GM21529 (cell line): ENCODE data around the gene PROX1.

Source experiments
- ATAC-seq: cut with Tn5 transposase; IDR thresholded peaks from one replicate; pipeline ENCODE4 v1.9.1; 2021; ENCODE audit not compliant: unreplicated experiment

PROX1 gene

DNA sequence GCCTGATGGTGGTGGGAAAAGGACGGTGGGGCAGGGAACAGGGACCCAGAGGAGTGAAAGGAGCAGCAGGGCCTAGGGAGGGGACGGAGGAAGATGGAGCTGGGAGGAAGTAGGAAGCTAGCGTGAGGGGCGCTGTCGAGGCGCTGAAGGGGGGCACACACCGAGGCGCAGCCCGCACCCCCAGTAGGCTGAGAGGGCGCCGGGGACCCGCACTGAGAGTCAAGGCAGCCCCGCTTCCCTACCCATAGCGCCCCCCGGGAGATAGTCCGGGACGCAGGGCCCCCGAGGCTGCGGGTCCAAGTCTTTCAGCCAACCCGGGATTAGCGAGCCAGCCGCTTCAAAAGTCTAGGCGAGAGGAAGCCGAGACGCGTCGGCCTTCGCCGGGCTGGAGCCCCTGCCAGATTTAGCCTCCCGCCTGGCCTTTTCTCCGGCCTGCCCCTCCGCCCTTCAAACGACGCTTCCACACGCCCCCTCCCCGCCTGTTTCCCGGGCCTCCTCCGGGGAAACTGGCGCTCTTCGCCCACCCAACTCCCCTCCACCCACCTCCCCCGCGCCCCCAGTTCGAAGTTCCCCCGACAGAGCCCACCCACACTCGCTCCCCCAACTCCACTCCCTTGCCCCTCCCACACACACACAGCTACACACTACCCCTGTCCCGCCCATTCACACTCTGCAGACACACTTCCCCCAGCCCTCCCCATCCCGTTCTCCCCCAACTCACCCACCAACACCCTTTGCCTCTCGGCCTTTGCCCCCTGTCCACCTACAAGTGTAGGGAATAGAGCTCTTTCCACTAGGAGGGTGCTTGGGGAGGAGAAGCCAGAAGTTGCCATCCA, 7.8 kb upstream of the PROX1 start:
- no peak for ATAC-seq

DNA sequence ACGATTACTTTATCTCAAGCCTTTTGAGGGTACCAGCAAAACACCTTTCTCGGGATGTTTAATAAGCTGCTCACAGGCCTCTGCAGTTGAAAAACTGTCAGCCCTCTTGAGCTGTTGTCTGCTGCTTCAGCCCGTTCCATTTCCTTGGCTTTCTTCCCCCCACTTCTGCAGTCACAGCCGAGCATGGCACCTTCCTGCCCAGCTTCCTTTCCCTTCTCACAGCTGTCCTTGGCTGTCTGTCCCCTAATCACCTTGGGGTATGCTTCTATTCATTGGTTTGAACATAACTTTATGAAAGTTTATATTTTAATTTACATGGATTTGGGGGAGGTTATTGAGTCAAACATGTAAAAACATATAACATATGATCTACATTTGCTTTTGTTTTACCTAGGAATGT, 6.9 kb upstream of the PROX1 start:
- ATAC-seq, result no peak

DNA sequence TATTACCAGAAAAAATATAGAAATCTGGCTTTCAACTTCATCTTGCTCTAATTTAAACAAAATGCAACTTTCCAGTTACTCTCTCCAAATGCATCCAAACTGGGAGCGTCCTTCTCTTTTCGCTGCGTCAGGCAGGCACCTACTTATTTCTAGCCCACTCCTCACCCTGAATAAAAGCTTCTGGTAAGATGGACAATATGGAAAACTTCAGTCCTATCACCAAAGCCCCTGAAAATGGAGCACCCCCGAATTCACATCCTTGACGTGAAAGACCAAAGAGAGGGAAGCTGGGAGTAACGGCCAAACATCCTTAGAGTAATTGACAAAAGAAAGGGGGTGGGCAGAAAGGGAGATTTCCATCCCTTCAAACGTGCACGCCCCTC, 5.5 kb upstream of the PROX1 start:
- no peak for ATAC-seq

DNA sequence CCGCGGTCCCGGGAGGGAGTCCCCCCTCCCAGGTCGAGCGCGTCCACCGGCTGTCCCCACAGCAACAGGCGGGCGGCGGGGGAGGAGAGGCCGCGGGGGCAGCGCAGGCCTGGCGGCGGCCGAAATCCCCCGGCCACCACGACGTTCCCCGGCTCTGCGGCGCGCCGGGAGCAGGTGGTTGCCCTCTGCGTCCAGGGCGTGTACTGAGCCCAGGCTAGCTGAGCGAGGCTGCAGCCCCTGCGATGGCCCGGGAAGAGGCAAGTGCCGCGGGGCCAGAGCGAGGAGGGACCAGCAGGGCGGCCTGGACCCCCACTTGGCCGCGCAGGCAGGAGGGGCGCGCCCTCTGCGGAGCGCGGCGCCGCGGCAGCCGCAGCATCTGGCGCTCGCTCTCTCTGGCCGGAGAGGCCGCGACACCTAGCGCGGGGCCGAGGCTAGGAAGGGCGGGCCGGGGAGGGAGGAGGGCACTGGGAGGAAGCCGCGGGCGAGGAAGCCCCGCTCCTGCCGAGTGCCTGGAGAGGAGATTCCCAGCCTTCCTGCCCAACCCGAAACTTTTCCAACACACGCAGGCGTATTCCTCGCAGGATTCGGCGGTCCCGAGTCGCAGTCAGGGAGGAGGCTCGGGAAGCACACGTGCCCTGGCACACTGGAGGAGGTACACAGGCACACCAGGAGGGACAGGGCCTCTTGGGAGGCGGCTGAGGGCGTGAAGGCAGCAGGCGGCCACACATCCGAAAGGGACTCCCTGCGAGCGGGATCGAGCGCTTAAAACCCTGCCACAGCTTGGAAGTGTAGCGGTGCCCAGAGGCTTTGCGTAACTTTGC, 4.9 kb upstream of the PROX1 start:
- ATAC-seq, result no peak

DNA sequence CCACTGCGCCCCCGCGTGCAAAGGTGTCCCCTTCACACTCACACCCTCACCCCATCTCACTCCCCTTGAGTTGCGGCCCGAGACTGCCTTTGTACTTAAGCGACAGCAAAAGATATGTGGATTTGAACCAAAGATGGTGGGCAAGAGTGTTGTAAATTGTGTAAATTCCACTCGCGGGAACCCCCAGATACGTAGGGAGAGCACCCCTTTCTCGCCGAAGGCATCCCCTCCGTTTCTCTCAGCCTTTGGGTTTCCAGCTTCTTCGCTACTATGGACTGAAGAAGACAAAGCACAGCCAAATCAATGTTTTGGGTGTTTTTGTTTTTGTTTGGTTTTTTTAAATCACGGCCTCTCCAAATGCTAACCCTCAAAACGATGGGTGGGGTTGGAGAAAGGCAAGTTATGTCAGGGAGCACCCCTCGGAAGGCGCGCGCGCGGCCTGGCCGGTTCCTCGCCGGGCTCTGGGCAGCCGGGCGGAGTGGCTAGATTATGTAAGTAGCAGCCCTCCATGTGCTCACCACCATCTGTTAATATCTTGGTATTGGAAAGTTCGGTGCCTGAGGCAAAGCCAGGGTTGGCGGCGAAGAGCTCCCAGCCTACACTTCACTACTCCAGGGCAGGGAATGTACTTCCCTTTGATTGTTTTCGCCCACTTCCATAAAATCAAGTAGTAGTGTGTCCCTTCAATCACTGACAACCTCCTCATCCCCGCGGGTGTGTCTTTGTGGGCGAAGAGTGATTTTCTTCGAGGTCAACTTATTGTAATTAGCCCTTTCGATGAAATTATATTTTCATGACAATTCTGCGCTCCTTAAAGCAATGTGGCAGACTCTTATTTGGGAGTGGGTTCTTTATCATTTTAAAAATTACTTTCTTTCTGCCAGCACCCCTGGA, 4.0 kb upstream of the PROX1 start:
- no peak for ATAC-seq

DNA sequence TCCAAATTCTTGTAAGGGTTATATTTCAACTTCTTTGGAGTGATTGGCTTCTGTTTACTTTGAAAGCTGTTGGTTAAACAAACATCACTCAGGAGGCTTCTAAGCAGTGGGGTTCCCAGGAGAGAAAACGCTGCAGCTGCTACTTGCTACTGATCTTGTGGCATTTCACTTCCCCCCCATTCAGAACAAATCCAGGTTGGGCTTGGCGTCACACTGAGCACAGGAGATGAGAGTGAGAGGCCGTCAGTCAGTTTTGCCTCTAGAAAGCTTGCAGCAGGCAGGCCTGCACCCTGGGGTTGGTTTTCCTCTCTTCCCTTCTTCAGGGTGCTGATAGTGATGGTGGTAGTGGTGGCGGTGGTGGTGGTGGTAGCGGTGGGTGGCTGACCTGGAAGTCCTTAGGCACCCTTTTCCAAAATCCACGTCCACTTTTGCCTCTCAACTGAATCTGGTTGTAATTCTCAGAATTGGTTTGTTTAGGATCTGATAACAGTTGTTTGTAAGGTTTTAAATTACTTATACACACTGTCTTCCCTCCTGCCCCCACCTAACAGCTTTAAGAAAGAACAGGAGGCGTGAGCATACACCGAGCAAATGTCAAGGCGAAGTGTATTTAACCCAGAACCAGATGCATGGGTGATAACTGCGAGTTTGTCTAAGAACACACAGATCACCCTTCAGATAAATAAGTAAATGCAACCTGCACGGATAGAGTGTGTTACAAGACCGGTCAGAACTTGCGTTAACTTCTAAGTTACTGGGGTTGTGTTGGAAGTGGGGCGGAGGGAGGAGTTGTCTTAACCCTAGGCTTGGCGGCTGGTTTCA, 3.2 kb upstream of the PROX1 start:
- no peak for ATAC-seq

DNA sequence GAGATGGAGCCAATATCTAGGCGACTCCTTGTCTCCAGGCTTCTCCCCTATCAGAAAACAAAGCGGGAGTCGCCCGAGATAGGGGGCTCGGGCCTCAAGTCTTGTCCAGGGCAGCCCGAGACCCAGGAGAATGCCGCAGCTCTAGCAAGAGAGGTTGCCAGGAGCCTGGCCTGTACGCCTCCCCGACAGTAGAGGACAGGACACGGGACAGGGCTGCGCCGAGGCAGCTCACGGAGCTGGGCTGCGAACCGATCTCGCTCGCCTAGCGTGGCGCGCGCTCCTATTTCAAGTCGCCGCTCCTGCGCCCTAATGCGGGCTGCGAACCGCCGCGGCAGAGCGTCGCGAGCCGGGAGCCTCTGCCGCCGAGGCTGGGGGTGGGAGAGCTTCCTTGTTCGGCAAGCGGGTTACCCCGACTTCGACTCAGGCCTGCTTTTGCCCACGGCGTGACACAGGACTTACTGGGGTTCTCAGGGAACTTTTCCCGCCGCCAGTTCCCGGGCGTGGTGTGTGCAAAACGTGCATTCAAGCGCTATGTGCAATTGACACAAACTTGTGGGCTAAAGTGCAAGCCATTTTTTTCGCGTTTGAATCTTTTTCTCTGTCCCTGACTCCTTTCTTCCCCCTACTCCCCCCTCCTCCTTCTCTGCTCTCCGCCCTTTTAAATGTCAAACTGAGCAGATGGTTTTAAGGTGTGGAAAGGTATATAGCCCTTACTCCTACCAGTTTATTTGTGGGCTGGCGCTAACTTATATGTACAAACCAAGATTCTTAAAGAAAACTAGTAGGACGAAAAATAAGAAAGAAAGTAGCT, 2.4 kb upstream of the PROX1 start:
- no peak for ATAC-seq

DNA sequence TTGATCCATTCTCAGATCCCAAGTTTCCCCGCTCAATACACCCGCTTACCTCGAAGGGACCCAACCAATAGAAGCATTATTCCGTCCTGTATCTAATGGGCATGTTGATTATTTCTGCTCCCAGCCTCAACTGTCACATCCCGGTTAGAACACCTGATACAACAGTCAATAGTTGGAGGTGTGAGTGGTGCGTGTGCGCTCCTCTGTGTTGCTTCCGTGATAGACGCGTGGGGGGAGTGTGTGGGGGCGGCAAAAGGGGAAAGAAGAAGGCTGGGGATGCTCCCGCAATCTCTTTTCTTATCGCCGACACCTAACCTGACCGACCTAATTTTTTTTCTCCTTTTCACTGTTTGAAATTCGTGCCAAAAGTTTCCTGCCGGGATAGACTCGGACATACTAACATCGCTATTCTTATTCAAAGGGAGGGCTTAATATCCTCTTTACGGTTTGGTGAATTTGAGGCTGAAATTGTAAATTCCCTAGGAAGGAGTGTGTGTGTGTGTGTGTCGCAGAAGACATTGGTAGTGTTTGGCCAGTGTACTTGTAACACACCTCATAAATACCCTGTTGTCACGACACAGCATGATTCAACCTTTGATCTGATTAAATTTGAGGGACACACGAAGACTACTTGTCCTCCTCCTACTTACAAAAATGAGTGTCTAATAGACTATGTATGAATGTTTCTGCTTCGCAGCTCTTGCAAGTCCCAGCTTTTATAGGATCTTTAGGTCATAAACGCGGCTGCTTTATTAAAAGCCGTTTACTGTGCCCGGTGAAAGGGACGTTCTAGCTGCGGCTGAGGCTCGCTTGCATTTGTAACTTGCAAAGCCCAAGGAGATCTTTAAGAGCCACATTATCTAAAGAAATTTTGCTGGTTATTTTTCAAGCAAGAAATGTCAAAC, 1.5 kb upstream of the PROX1 start:
- no peak for ATAC-seq

DNA sequence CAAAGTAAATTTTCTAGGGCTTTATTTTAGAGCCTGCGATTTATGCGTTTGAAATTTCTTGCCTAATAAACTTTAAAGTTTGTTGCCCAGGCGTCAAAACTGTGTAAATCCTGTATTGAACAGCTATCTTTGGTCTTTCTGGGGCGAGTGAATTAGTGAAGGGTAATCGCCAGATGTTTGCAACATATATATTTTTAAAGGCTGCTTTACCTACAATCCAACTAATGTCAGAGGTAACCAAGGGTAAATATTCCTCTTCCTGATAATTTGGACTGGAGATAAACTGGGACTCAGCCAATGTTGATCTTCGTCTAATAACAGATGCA, 885 bp upstream of the PROX1 start:
- no peak for ATAC-seq

DNA sequence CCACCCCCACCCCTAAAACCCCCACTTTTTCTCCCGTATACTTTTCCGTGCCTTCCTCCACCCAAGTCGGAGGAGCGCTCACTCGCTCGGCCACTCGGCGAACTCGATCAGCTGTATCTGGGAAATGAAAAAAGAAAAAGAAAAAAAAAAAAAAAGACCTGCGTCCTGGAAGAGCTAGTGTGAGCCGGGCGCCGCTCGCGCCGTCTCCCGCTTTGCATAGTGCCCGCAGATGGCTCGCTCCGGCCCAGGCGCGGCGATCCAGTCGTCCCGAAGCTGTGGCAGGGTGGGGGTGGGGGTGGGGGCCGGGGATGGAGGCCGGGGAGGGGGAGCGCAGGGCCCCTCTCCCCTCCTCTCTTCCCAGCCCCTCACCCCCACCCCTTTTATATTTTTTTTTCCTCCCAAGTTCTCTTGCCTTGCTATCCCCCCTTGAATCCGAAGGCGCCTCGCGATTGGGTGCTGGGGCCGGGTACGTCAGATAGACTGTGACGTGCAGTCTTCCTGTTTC, 299 bp upstream of the PROX1 start:
- no peak for ATAC-seq

DNA sequence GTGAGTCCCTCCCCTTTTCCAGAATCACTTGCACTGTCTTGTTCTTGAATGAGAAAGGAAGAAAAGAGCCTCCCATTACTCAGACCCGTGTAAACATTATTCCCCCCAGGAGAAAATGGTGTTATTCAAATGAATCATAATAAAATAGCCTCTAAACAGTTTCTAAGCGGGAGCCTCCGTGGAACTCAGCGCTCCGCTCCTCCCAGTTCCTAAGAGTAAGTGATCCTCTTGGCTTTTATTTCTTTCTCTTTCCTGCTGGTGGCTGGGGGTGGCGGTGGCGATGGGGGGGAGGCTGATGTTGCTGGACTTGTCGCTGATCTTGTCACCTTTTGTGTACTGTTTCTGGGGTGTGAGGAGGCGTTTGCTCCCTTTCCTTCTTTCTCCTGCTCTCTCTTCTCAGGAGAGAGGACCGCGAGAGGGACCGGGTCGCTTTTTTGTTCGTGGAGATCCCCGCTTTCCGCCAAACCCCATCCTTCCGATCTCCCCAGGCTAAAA, 781 bp downstream of the PROX1 start:
- no peak for ATAC-seq

DNA sequence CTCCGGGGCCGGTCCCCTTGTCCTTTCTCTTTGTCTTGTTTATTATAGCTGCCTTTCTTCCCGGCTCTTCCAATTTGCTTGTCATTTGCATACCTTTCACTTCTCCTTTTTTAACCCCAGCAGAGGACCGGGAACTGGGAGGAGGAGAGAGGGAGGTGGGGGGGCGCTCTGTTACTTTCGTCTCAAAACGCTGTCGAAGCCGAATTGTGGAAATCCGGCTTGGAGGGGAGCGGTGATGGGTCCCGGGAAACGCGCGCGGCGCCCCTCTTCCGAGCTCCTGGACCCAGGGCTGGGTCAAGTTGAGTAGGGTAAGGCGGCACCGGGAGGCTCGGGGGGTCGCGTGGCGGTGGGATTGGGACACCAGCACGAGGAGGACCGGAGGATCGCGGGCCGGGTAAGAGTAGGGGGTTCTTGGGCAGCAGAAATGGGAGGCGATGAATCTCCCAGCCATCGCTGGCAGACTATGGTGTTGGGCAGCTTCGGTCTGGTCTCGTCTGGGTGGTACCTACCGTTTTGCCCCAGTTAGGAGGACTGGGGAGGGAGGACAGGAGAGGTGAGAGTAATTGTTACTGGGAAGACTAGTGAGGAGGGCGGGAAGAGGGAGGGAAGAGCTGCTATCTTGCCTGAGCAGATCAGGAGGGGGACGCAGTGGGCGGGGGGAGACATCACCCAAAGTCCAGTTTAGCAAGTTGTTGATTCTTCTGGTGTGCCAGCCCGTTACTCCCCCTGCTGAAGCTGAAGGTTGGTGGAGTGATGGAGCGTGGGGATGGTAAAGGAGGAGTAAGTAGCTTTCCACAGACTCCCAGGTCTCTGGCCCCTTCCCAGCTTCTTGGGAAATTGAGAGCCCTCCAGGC, 1.5 kb downstream of the PROX1 start:
- peak; percentile 56 for ATAC-seq

DNA sequence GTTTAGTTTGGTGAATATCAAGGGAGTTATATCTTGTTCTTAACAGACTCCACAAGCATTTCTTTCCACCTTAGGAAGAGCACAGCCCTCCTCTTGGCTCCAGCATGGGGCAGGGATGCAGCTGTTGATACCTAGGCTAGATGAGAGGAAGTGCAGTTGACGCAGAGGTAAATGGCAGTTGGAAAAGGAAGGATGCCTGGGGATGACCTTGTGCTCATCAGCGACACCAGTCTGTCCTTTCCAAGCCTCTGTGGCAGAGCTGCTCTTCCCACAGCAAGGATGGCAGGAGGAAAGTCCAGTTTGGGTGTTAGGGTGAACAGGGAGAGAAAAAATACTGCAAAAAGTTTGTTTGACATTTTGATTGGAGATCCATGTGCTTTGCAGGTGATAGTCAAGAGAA, 6.2 kb downstream of the PROX1 start:
- ATAC-seq, result no peak

DNA sequence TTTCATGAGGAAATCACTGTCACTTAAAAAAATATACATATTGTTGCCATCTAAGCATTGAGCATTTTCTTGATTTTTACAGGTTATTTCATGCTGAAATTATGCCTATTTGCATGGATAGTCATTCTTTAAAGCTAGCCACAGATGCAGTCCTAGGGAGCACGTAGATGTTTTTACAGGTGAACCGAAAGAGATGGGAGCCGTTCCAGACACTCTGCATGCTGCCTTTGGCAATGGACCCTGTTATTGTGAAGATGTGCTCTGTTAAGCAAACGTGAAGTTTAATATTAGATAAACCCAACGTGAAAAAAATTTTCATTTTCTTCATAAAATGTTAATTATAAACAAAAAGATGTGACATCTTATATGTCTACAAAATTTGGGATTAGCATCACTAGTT, 7.1 kb downstream of the PROX1 start:
- ATAC-seq, result no peak

DNA sequence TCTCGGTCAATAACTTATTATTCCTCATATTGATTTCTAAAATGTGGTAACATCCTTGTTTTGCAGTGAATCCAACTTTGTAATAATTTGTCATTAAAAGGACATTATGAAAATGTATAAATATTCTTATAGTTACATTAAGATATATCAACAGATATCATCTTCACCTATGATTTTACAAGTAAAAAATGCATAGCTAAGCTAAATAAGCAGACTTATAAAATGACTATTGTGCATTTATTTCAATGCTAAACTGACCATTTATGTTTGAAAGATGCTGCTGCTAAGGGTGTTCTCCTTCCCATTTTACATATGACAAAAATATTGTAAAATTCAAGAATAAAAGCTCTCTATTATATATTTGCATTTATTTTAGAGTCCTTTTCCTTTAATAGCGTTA, 7.8 kb downstream of the PROX1 start:
- ATAC-seq, result no peak

DNA sequence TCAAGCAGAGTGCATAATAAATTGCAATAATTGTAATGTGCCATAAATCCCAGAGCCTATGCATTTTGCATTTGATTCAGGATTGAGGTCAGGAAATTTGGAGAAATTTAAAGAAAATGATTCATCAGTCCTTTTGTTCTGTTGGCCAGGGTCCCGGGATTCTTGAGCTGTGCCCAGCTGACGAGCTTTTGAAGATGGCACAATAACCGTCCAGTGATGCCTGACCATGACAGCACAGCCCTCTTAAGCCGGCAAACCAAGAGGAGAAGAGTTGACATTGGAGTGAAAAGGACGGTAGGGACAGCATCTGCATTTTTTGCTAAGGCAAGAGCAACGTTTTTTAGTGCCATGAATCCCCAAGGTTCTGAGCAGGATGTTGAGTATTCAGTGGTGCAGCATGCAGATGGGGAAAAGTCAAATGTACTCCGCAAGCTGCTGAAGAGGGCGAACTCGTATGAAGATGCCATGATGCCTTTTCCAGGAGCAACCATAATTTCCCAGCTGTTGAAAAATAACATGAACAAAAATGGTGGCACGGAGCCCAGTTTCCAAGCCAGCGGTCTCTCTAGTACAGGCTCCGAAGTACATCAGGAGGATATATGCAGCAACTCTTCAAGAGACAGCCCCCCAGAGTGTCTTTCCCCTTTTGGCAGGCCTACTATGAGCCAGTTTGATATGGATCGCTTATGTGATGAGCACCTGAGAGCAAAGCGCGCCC, 8.7 kb downstream of the PROX1 start:
- no peak for ATAC-seq
